SH-SY5Y (cell line): ENCODE measurements around the gene MAG.

Experiments
- GATA2 ChIP-seq: IDR thresholded peaks from 2 replicates; pipeline ENCODE4 v1.6.1; 2011; ENCODE audit warnings: mild to moderate bottlenecking, low read depth, low read length
- GATA3 ChIP-seq: IDR thresholded peaks from 2 replicates; pipeline ENCODE4 v1.6.1; 2011; ENCODE audit warnings: low read depth, mild to moderate bottlenecking, low read length, moderate library complexity

DNA sequence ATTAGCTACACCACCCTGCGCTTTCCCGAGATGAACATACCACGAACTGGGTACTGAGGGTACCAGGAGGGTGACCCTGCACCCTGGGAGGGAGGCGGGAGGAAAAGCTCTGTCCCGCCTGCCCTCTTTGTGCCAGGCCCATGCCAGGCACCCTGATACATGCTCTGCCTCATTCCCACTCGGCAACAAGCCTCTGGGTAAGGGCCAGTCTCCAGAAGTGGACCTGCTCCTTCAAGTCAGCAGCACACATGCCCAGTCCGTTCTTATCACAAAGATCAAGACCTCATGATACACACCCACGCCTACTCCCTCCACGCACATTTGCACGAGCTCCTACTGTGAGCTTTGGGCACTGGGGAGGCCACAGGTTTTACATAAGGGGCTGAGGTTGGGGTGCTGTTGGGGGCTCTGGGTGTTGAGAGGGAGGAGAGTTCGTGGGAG is 53.7 kb downstream of the MAG start:
- TF ChIP-seq GATA3 (no peak), GATA2 (no peak)
